ENCODE data around the gene FAM171A2. TPM values are rescaled to one million over a fixed set of nuclear protein-coding genes. Genes with fewer than 3 reads are reported as not detected.

The FAM171A2 gene
- total RNA-seq, 1 donor from 2014 or later, result 1.7 TPM

GRCh38 chr17:44390250-44390870 is 26.7 kb upstream of the FAM171A2 start:
- TF ChIP-seq, protein P1, sequence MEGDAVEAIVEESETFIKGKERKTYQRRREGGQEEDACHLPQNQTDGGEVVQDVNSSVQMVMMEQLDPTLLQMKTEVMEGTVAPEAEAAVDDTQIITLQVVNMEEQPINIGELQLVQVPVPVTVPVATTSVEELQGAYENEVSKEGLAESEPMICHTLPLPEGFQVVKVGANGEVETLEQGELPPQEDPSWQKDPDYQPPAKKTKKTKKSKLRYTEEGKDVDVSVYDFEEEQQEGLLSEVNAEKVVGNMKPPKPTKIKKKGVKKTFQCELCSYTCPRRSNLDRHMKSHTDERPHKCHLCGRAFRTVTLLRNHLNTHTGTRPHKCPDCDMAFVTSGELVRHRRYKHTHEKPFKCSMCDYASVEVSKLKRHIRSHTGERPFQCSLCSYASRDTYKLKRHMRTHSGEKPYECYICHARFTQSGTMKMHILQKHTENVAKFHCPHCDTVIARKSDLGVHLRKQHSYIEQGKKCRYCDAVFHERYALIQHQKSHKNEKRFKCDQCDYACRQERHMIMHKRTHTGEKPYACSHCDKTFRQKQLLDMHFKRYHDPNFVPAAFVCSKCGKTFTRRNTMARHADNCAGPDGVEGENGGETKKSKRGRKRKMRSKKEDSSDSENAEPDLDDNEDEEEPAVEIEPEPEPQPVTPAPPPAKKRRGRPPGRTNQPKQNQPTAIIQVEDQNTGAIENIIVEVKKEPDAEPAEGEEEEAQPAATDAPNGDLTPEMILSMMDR (IDR thresholded peaks at IDR 0.05), result no peak
- DNase-seq (ENCODE audit: low spot score in 2 of 2), result peak in 1 of 2 donors; percentile 15
- H3K4me3 ChIP-seq, result no peak overlapping the region
- intact Hi-C loops (cut with DNase I), result no loop called here
- no peaks in the 10 kb centered on the region for H3K36me3 ChIP-seq
- H3K27ac ChIP-seq, result no peak overlapping the region
- peaks cover 0 to 6% of the 10 kb centered on the region in 2 donors for H3K4me1 ChIP-seq
- H3K27me3 ChIP-seq, result no peaks in the 10 kb centered on the region
- no peaks in the 10 kb centered on the region for H3K9me3 ChIP-seq

DNA sequence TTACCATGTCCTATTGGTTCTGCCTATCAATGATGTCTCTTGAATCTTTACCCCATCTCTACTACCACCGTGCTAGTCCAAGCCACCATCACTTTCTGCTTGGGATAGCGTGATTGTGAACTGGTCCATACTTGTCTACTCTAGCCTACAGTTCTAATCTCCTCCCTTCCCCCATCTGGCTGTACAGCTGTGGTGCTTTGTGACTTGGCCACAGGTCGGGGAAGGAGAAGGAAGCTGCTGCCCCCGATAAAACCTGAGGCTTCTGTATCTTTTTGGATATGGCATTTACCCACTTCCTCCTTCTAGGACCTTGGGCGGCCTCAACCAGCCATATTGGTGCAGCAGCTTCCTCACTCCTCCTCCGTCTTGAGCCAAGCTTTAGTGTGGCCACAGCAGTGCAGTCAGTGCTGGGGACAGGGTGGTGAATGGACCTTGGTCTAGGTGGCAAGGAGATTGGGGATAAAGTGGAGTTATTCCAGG is 26.1 kb upstream of the FAM171A2 start:
- H3K4me1 ChIP-seq, result peaks cover 0 to 11% of the 10 kb centered on the region in 2 donors
- no peaks in the 10 kb centered on the region for H3K9me3 ChIP-seq
- DNase-seq (ENCODE audit: low spot score in 2 of 2), result peak in 1 of 2 donors; percentile 41
- no peaks in the 10 kb centered on the region for H3K27me3 ChIP-seq
- H3K27ac ChIP-seq, result no peak overlapping the region
- no peaks in the 10 kb centered on the region for H3K36me3 ChIP-seq
- TF ChIP-seq, protein P1 (IDR thresholded peaks at IDR 0.05), result no peak
- intact Hi-C loops (cut with DNase I), result no loop called here
- H3K4me3 ChIP-seq, result no peak overlapping the region

GRCh38 chr17:44389281-44389680 is 25.6 kb upstream of the FAM171A2 start, which contains the start of gene ITGA2B:
Gene ITGA2B (minus strand): TSS chr17:44389649. CDS start chr17:44389473, 176 bp downstream.
- TF ChIP-seq, protein P1 (IDR thresholded peaks at IDR 0.05), result no peak
- DNase-seq (ENCODE audit: low spot score in 2 of 2), result no peak
- intact Hi-C loops (cut with DNase I), result no loop called here
- Histone ChIP-seq H3K9me3 (no peaks in the 10 kb centered on the region), H3K27ac (no peak within 1 kb of the TSS), H3K36me3 (no peaks in the 10 kb centered on the region), H3K4me3 (no peak within 1 kb of the TSS), H3K27me3 (no peaks in the 10 kb centered on the region), H3K4me1 (peaks cover 0 to 11% of the 10 kb centered on the region in 2 donors)

- DNase-seq (ENCODE audit: low spot score in 2 of 2), result peak in 1 of 2 donors; percentile 13
- Histone ChIP-seq H3K27me3 (no peaks in the 10 kb centered on the region), H3K36me3 (no peaks in the 10 kb centered on the region), H3K4me3 (no peak overlapping the region), H3K4me1 (peaks cover 0 to 11% of the 10 kb centered on the region in 2 donors), H3K27ac (no peak overlapping the region), H3K9me3 (no peaks in the 10 kb centered on the region)
- TF ChIP-seq, protein P1 (IDR thresholded peaks at IDR 0.05), result no peak
- intact Hi-C loops (cut with DNase I), result no loop called here
Measured at GRCh38 chr17:44387804-44388203, 24.2 kb upstream of the FAM171A2 start.

GRCh38 chr17:44386182-44386525 is 22.5 kb upstream of the FAM171A2 start:
- TF ChIP-seq, protein P1 (IDR thresholded peaks at IDR 0.05), result no peak
- Histone ChIP-seq H3K36me3 (no peaks in the 10 kb centered on the region), H3K27me3 (no peaks in the 10 kb centered on the region), H3K27ac (no peak overlapping the region), H3K9me3 (no peaks in the 10 kb centered on the region), H3K4me1 (peaks cover 0 to 11% of the 10 kb centered on the region in 2 donors), H3K4me3 (peak overlapping the region in 1 of 2 donors; percentile 66)
- peak in 1 of 2 donors; percentile 53 for DNase-seq (ENCODE audit: low spot score in 2 of 2)
- intact Hi-C loops (cut with DNase I), result no loop called here
